Upper lobe of left lung (tissue), 4 donors: ENCODE results near the gene EXOC3.

Source experiments
- EP300 ChIP-seq, 4 donors: sonication (generic); formaldehyde crosslinking; IDR thresholded peaks; one replicate each; pipeline ENCODE4 v1.5.1; 2017; ENCODE audit warnings: antibody characterized with exemption in 4 of 4, control low read depth in 2 of 4
- POLR2A ChIP-seq, 4 donors: fragments of 450-650 bp; IDR thresholded peaks; one replicate each; pipeline ENCODE4 v1.5.1; 2016 to 2017; ENCODE audit warnings: antibody characterized with exemption in 4 of 4, mild to moderate bottlenecking in 2 of 4
- POLR2AphosphoS5 ChIP-seq, 2 donors: sonication (generic); formaldehyde crosslinking; IDR thresholded peaks; one replicate each; pipeline ENCODE4 v1.5.1; 2017; ENCODE audit warnings: antibody characterized with exemption in 2 of 2
- TF ChIP-seq, protein P1 (sequence below), 6 experiments: fragments of 450-650 bp in 4 of 6; fragments of 200-600 bp in 2 of 6; sonication (generic) in 2 of 6; IDR thresholded peaks; one replicate each; pipeline ENCODE4 v1.5.1; 2016 to 2019; ENCODE audit warnings: antibody characterized with exemption in 6 of 6

DNA sequence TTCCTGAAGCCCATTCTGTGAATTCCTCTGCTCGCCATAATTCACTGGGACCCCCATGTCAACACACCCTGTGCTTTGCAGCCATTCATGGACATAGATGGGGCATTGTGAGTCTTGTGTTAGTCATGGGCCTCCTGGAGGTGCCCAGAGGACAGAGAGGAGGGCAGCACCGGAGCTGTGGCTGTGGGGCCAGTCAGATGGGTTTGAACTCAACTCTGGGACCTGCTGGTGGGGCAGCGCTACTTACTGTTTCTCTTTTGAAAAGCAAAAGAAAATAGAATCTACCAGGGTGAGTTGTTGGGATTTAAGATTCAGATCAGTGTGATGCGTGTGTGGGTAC, 11.3 kb upstream of the EXOC3 start:
- TF ChIP-seq POLR2AphosphoS5 (IDR thresholded peaks at IDR 0.05) (no peak), POLR2A (IDR thresholded peaks at IDR 0.05) (no peak), EP300 (IDR thresholded peaks at IDR 0.05) (no peak)
- TF ChIP-seq, protein P1, sequence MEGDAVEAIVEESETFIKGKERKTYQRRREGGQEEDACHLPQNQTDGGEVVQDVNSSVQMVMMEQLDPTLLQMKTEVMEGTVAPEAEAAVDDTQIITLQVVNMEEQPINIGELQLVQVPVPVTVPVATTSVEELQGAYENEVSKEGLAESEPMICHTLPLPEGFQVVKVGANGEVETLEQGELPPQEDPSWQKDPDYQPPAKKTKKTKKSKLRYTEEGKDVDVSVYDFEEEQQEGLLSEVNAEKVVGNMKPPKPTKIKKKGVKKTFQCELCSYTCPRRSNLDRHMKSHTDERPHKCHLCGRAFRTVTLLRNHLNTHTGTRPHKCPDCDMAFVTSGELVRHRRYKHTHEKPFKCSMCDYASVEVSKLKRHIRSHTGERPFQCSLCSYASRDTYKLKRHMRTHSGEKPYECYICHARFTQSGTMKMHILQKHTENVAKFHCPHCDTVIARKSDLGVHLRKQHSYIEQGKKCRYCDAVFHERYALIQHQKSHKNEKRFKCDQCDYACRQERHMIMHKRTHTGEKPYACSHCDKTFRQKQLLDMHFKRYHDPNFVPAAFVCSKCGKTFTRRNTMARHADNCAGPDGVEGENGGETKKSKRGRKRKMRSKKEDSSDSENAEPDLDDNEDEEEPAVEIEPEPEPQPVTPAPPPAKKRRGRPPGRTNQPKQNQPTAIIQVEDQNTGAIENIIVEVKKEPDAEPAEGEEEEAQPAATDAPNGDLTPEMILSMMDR (IDR thresholded peaks at IDR 0.05): no peak
